ENCODE measurements around the gene CTNS.

DNA sequence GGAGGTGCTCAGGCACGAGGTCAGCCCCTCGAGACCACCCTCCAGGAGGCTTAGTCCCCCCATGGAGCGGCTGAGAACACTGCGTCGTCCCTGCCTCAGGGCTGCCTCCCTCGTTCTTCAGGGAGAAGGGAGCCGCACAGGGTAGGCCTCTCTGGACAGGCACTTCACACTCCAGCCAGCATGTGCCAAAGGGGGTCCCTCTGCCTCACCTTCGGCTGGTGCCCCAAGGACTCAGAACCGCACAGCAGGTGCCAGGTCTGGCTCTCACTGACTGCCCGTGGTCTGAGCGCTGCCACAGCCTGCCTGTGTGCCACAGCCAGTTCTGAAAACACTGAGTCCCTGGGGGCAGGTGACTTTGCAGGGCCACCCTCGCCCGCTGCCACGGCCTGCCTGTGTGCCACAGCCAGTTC lies 52.3 kb downstream of the CTNS start:
- TF ChIP-seq, protein P1, sequence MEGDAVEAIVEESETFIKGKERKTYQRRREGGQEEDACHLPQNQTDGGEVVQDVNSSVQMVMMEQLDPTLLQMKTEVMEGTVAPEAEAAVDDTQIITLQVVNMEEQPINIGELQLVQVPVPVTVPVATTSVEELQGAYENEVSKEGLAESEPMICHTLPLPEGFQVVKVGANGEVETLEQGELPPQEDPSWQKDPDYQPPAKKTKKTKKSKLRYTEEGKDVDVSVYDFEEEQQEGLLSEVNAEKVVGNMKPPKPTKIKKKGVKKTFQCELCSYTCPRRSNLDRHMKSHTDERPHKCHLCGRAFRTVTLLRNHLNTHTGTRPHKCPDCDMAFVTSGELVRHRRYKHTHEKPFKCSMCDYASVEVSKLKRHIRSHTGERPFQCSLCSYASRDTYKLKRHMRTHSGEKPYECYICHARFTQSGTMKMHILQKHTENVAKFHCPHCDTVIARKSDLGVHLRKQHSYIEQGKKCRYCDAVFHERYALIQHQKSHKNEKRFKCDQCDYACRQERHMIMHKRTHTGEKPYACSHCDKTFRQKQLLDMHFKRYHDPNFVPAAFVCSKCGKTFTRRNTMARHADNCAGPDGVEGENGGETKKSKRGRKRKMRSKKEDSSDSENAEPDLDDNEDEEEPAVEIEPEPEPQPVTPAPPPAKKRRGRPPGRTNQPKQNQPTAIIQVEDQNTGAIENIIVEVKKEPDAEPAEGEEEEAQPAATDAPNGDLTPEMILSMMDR (IDR thresholded peaks at IDR 0.05; ENCODE audit: poor library complexity) = no peak
- no peak for TF ChIP-seq EZH2 (IDR thresholded peaks at IDR 0.05; ENCODE audit: borderline replicate concordance)
- no peak for TF ChIP-seq EZH2phosphoT487 (IDR thresholded peaks at IDR 0.05; ENCODE audit: low read depth, severe bottlenecking, unreplicated experiment)
